HAP-1 (cell line): ENCODE results near the gene SCARB2.

ENCODE experiments used
- DNase-seq, 2 experiments: peaks; one replicate each; pipeline ENCODE4 v3.0.0-alpha.2; 2016 to 2020; ENCODE audit warnings: low spot score in 2 of 2
- H3K27me3 ChIP-seq: fragments of 250-450 bp; sonication (Bioruptor Pico); 2 replicates; pipeline ENCODE4 v1.5.1; 2020; ENCODE audit warnings: low read depth, mild to moderate bottlenecking, moderate library complexity
- H3K36me3 ChIP-seq: fragments of 250-450 bp; sonication (Bioruptor Pico); replicated peaks from 2 replicates; pipeline ENCODE4 v1.5.1; 2020; ENCODE audit warnings: mild to moderate bottlenecking
- H3K4me1 ChIP-seq: fragments of 250-450 bp; sonication (Bioruptor Pico); 2 replicates; pipeline ENCODE4 v1.5.1; 2020; ENCODE audit warnings: mild to moderate bottlenecking
- H3K4me3 ChIP-seq: fragments of 250-450 bp; sonication (Bioruptor Pico); 2 replicates; pipeline ENCODE4 v1.5.1; 2020; ENCODE audit warnings: mild to moderate bottlenecking, moderate library complexity
- H3K9me3 ChIP-seq: fragments of 250-450 bp; sonication (Bioruptor Pico); 2 replicates; pipeline ENCODE4 v1.5.1; 2020; ENCODE audit warnings: mild to moderate bottlenecking, moderate library complexity
- in situ Hi-C: fragments of 300-500 bp; cut with MboI; formaldehyde crosslinking; loops from 3 replicates; pipeline ENCODE4 v1.14.3; 2020; ENCODE audit warnings: low sequenced_read_pairs, inconsistent platforms, mixed read lengths

The SCARB2 gene

GRCh38 chr4:76144546-76144945 is 69.1 kb downstream of the SCARB2 start:
- H3K4me1 ChIP-seq = 0 out of 2 replicates have a peak, but pooled peaks cover 11% of the 10 kb centered on the region
- no peaks in the 10 kb centered on the region for H3K27me3 ChIP-seq
- no peak for DNase-seq
- H3K4me3 ChIP-seq = no peak overlapping the region
- H3K9me3 ChIP-seq = no peaks in the 10 kb centered on the region
- peaks cover 36% of the 10 kb centered on the region for H3K36me3 ChIP-seq
- in situ Hi-C loops = no loop called here

GRCh38 chr4:76141241-76141640 is 72.4 kb downstream of the SCARB2 start:
- H3K9me3 ChIP-seq = no peaks in the 10 kb centered on the region
- DNase-seq = no peak
- no peaks in the 10 kb centered on the region for H3K27me3 ChIP-seq
- 0 out of 2 replicates have a peak, but pooled peaks cover 4% of the 10 kb centered on the region for H3K4me1 ChIP-seq
- H3K36me3 ChIP-seq = peaks cover 50% of the 10 kb centered on the region
- in situ Hi-C loops = no loop called here
- no peak overlapping the region for H3K4me3 ChIP-seq

- Histone ChIP-seq H3K36me3 (peaks cover 33% of the 10 kb centered on the region), H3K9me3 (no peaks in the 10 kb centered on the region), H3K27me3 (no peaks in the 10 kb centered on the region), H3K4me3 (no peak overlapping the region), H3K4me1 (no peaks in the 10 kb centered on the region)
- no peak for DNase-seq
- in situ Hi-C loops = no loop called here
These were observed 85.9 kb downstream of the SCARB2 start for GRCh38 chr4:76127754-76128153.

DNA sequence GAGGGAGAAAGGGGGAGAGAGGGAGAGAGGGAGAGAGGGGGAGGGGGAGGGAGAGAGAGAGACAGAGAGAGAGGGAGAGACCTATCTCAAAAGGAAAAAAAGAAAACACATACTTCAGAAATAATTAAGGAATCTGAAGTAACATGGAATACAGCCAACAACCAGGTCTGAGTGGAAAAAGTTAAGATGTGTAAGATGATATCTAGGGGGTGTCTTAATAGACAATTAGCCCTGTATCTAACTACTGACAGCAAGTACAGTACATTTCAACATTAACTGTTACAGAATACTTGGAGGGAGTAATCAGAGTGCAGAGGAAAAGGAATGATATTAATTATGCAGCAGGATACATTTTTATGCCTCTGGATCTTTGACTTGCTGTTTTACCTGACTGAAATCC is 87.8 kb downstream of the SCARB2 start:
- H3K36me3 ChIP-seq = peaks cover 48% of the 10 kb centered on the region
- H3K9me3 ChIP-seq = no peaks in the 10 kb centered on the region
- no peak overlapping the region for H3K4me3 ChIP-seq
- in situ Hi-C loops = no loop called here
- no peaks in the 10 kb centered on the region for H3K4me1 ChIP-seq
- no peak for DNase-seq
- H3K27me3 ChIP-seq = no peaks in the 10 kb centered on the region

DNA sequence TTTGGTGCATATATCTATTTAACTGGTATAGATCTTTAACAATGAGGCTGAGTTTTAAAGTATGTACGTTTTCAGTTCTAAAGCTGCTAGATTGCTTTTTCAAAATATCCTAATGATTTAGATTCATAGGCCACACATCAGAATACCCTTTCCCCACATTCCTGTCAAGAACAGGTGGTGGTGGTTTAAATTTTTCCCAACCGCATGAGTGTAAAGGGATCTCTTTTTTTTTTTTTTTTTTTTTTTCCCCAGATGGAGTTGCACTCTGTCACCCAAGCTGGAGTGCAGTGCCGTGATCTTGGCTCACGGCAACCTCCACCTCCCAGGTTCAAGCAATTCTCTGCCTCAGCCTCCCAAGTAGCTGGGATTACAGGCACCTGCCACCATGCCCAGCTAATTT is 93.4 kb downstream of the SCARB2 start:
- Histone ChIP-seq H3K4me3 (no peak overlapping the region), H3K9me3 (no peaks in the 10 kb centered on the region), H3K27me3 (no peaks in the 10 kb centered on the region), H3K36me3 (peaks cover 69% of the 10 kb centered on the region), H3K4me1 (no peaks in the 10 kb centered on the region)
- in situ Hi-C loops = no loop called here
- no peak for DNase-seq

DNA sequence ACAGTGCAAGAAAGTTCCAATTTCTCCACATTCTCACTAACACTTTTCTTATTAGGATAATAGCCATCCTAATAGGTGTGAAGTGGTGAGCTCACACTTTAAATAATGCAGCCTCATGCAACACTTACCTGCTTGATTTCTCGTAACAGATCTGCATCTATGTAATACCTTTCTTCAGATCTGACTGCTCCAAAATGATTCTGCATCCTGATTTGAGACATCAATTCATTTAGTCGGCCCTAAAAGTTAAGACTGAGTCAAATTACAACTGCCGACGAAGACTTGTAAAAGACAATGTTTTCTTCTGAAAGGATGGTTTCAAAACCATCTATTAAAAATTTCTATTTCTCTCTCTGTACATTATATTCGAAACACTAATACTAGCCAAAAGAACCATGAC is 96.1 kb downstream of the SCARB2 start:
- H3K36me3 ChIP-seq = peaks cover 60% of the 10 kb centered on the region
- in situ Hi-C loops = no loop called here

DNA sequence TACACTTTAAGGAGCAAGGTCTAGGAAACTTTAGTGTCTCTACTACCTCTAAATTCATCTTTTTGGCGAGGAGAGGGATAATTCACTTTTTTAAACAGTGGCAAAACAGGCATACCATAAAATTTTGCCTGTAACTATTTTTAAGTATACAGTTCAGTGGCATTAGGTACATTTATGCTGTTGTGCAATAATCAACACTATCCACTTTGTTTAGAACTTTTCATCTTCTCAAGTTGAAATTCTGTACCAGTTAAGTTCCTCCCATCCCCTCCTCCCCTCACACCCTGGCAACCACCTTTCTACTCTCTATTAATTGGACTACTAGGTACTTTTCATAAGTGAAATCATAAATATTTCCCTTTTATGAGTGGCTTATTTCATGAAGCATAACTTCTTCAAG is 96.8 kb downstream of the SCARB2 start:
- Histone ChIP-seq H3K9me3 (no peaks in the 10 kb centered on the region), H3K36me3 (peaks cover 53% of the 10 kb centered on the region), H3K4me3 (no peak overlapping the region), H3K4me1 (no peaks in the 10 kb centered on the region), H3K27me3 (no peaks in the 10 kb centered on the region)
- in situ Hi-C loops = no loop called here
- no peak for DNase-seq

More for the DNA sequence above, 96.1 kb downstream of the SCARB2 start:
- Histone ChIP-seq H3K4me3 (no peak overlapping the region), H3K27me3 (no peaks in the 10 kb centered on the region), H3K4me1 (no peaks in the 10 kb centered on the region), H3K9me3 (no peaks in the 10 kb centered on the region)
- DNase-seq = no peak
